GM21717 (cell line): Measurements from ENCODE around the gene CMTM7.

Experiments used
- ATAC-seq: cut with Tn5 transposase; IDR thresholded peaks from one replicate; pipeline ENCODE4 v1.9.1; 2021; ENCODE audit warnings: mild to moderate bottlenecking, moderate library complexity; ENCODE audit not compliant: unreplicated experiment

The CMTM7 gene

DNA sequence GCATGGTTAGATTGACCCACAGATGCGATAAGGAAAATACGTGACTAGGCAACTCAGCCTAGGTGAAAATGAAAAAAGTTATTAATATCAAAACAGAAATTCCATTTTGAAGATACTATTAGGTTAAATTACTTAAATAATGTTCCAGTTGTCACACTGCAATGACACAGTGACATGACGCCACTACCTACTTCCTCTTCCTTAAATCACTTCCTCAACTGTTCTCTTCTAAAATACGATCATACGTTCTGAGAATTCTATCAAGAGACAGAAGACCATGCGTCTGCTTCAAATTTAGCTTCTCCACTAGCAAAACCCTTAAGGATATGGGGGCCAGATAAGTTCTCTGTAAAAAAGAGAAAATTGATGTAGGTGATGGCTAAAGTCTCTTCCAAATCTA lies 92.8 kb downstream of the CMTM7 start:
- ATAC-seq: peak; percentile 61

DNA sequence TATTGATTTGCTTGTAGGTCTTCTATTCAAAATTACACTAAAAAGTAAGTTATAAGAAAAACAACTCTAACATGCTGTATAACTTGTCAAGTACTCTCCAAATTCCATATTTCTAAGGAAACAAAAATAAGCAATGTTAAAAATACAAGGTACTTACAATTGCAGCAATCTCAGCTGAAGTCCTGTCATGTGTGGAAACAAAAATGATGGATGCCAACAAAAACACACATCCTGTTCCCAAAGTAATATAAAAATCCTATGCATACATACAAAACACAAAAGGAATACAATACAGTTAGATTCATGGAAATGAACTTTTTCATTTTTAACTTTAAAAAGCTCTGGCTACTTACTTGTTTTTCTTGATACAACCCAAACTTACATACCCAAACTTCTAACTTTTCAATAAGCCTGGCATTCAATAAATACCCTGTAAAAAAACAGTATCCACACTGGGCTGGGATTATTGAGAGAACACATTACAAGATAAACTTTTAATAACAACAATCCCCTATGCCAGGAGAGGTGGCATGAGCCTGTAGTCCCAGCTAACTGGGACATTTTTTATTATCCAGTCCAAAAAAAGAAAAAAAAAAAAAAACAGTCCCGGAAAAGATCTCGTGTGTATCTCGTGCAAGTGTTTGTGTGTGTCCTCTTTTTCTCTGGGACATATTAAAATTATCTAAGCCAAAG lies 96.3 kb downstream of the CMTM7 start:
- no peak for ATAC-seq

- ATAC-seq: no peak
Observed at GRCh38 chr3:32488474-32489008, 96.9 kb downstream of the CMTM7 start.

GRCh38 chr3:32492684-32493436 lies 101.2 kb downstream of the CMTM7 start:
- ATAC-seq: no peak

DNA sequence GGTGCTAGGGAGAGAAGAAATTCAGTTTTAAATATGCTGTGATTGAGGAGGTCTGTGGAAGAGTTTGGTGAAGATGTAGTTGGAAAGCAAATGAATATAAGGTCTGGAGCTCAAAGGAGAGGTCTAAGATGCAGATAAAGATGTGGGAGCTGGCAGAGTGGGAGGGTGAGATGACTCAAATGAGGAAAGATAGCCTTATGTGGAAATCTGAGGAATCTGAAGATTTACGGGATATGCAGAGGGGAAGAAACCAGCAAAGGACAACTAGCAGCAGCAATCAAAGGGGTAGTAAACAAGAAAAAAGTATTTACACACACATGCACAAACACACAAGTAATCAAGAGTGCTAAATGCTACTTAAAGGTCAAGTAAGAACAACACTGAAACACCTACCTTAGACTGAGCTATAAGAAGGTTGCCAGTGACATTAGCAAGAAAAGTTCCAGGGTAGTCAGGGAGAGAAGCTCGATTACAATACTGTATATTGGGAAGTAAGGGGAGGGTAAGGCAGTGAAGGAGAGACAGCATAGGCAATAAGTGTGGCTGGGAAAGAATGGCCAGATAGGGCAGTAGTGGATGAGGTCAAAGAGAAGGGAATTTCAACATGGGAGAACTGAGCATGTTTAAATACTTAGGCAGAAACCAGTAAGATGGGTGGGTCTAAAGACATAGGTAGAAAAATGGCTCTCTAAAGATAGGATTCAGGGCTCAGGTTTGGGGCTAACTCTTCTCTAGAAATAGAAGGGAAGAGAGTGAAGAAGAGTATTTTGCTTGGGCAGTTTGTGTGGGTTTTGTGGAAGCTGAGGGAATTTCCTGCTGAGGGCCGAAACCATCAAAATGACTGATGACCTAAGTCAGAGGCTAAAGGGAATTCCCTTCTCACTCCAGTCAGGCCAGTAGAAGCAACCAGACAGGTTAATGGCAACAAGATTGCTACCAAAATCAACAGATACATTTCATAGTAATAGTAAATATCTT lies 102.1 kb downstream of the CMTM7 start:
- peak; percentile 68 for ATAC-seq

DNA sequence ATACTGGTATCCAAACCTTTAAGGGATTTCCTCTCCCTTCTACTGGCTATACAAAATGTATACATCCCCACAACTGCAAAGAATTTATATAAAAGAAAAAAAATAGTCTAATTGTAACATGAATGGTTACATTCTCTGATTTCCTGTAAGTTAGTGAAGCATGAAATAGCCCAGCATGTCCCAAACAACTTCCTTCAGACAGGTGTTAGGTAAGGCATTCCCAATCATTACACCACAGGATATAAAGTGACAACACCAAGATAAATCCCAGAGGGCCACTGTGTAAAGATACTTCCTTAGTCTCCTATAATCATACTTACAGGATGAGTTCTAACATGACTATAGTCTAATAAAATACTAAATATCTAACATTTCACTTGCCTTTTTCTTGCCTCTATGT lies 103.4 kb downstream of the CMTM7 start:
- no peak for ATAC-seq

DNA sequence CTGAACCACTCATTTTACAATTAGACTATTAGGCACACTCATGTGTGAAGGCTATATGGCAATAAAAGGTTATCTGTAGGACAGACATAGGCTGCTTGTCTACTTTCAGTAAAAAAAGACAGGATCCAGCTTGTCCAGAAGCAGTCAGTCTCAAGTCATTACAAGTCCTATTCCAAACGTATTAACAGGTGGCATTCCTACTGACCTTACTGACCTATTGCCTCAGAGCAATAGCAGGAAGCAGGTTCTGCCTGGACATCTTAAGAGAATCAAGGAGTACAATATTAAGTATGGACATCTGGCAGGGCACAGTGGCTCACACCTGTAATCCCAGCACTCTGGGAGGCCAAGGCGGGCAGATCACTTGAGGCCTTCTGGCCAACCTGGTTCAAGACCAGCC lies 104.0 kb downstream of the CMTM7 start:
- no peak for ATAC-seq

DNA sequence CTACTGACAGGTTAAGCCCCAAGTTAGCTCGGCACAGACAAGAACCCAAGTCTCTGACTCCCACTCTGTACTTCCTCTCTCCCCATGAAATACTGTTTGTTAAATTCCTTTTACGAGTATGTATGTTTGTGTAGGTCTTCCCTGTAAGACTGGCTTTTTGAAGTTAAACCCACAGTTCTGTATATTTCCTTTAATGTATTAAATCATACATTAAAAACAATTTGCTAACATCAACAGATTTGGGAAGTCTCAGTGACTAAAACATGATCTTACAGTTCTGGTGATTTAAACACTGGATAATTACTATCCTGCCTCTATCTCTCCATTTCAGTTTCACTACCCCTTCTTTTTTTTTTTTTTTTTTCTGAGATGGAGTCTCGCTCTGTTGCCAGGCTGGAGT lies 106.6 kb downstream of the CMTM7 start:
- ATAC-seq: no peak

DNA sequence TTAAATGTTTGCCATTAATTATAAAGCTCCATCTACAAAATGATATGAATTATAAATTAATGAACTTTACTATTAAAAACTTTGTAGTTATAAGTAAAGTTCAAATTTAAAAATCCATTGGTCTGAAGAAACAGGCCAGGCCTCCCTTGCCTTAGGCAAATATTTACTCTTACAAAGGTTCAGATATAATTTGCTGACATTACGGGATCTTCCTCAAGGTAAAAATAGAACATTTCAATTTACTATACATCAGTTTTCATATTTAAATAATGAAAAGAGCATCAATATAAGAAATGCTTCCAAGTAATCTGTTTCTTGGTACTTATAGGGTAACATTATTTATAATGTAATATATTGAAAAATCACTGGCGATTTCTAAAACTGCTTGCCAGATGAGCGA lies 107.3 kb downstream of the CMTM7 start:
- ATAC-seq: no peak

DNA sequence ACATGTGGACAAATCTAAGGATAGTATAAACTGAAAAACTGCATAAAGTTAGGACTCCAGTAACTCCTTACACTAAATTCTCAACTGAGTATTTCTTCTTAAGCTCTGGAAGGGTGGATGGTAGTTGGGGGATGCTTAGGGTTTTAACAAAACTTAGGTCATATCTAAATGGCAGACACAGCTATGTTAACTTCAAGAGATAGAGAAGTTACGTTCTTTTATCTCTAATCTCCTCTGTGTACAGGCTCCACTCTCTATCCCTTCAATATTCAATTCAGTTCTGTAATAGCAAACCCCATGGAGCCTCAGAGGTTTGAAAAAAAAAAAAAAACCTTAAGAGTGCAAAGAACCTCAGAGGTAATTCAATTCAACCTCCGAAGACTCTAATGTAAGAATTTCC lies 107.9 kb downstream of the CMTM7 start:
- no peak for ATAC-seq

DNA sequence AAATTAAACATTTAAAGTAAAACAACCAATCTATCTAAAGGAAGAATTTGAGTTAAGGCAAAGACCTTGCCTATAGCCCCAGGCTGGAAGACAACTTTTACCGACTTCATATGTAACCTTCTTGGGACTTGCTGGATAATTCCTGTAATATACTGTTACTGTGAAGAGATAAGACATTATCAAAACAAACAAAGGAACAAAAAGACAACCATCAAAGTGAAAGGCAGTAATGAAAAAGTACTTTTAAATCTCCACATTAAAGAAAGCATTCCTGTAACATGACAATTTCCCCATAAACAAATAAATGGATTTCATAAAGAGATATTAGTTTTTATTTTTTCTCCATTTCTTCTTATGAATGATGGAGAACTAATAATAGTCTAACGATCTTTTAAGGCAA lies 108.6 kb downstream of the CMTM7 start:
- no peak for ATAC-seq

- ATAC-seq: no peak
Observed at GRCh38 chr3:32500880-32501782, 109.5 kb downstream of the CMTM7 start.

- no peak for ATAC-seq
Observed at GRCh38 chr3:32501783-32502117, 110.1 kb downstream of the CMTM7 start.

GRCh38 chr3:32502118-32502945 lies 110.7 kb downstream of the CMTM7 start, which contains the start of gene CMTM6:
CMTM6 (minus strand) TSS chr3:32502852; CDS start chr3:32502745, 107 bp downstream.
- peak; percentile 71 for ATAC-seq

DNA sequence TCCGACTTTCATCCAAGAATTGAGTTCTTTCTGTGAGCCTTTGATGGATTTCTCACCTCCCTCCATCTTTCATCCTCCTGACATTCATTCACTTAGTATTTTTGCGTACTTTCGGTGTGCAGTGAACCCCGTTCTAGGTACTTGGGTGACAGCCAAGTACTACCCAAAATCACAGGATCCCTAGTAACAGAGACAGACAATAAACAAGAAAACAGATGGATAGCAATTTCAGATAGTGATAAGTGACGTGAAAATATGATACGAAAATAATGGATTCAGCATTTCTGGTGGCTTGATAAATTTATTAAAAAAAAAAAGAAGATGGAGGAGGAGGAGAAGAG lies 111.3 kb downstream of the CMTM7 start:
- ATAC-seq: no peak
